MM.1S (cell line): ENCODE results near the gene AADACL2.

Experiments used
- CTCF ChIP-seq: fragments of 300-600 bp; sonication (generic); IDR thresholded peaks from 2 replicates; pipeline ENCODE4 v1.5.1; 2016; ENCODE audit warnings: antibody characterized with exemption, low read length, mixed read lengths
- EZH2 ChIP-seq: fragments of 300-600 bp; sonication (generic); optimal IDR thresholded peaks from 2 replicates; pipeline ENCODE3; 2017; ENCODE audit warnings: low read depth, mild to moderate bottlenecking, antibody characterized with exemption, low read length, mixed read lengths
- EZH2phosphoT487 ChIP-seq: fragments of 300-600 bp; sonication (generic); IDR thresholded peaks from 2 replicates; pipeline ENCODE4 v1.6.1; 2018; ENCODE audit warnings: antibody characterized with exemption, low read length

- TF ChIP-seq CTCF (no peak), EZH2 (no peak), EZH2phosphoT487 (no peak)
These were observed 10.1 kb downstream of the AADACL2 start for GRCh38 chr3:151743855-151744254.
